ENCODE measurements around the gene TET2.

The TET2 gene

GRCh38 chr4:105236202-105236915, 89.7 kb downstream of the TET2 start:
- DNase-seq (ENCODE audit: low spot score) = no peak

- DNase-seq (ENCODE audit: low spot score) = no peak
These were observed 90.2 kb downstream of the TET2 start for GRCh38 chr4:105236916-105237311.

DNA sequence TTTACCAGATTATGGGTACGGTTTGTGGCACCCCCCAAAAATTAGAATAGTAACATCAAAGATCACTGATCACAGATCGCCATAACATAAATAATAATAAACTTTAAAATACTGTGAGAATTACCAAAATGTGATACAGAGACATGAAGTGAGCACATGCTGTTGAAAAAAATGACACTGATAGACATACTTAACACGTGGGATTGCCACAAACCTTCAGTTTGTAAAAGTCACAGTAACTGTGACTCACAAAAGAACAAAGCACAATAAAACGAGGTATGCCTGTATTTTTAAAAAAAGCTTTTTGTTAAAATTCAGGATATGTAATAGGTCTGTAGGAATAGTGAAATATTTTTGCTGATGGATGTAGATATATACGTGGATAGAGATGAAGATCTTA, 93.4 kb downstream of the TET2 start:
- no peak for DNase-seq (ENCODE audit: low spot score)

DNA sequence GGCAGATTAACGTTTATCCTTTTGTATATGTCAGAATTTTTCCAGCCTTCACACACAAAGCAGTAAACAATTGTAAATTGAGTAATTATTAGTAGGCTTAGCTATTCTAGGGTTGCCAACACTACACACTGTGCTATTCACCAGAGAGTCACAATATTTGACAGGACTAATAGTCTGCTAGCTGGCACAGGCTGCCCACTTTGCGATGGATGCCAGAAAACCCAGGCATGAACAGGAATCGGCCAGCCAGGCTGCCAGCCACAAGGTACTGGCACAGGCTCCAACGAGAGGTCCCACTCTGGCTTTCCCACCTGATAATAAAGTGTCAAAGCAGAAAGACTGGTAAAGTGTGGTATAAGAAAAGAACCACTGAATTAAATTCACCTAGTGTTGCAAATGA, 94.8 kb downstream of the TET2 start:
- no peak for DNase-seq (ENCODE audit: low spot score)

DNA sequence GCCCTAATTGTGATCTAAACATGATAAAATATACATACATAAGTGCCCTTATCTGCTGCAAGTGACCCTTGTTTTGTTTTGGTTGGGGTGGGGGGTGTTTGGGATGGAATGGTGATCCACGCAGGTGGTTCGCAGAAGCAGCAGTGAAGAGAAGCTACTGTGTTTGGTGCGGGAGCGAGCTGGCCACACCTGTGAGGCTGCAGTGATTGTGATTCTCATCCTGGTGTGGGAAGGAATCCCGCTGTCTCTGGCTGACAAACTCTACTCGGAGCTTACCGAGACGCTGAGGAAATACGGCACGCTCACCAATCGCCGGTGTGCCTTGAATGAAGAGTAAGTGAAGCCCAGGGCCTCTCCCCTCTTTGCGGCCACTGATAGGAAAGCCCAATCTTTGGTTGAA, 96.8 kb downstream of the TET2 start:
- DNase-seq (ENCODE audit: low spot score) = no peak

DNA sequence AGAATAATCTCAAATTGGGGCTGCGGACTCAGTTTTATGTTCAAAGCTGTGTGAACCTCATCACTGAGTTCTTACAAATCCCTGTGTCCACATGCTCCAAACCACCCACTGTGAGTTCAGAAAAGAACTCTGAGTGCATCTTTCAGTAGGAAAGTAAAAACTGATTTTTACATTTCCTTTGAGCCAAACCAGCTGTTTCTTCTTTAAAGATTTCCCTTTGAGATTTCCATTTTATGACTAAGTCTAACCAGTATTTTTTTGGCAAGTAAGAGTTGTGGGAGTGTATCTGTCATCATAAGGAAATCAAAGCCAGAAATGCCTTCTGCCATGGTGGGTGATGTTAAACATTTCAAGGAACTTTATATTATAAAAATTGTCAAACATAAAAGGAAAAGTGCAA, 100.0 kb downstream of the TET2 start:
- DNase-seq (ENCODE audit: low spot score) = no peak

DNA sequence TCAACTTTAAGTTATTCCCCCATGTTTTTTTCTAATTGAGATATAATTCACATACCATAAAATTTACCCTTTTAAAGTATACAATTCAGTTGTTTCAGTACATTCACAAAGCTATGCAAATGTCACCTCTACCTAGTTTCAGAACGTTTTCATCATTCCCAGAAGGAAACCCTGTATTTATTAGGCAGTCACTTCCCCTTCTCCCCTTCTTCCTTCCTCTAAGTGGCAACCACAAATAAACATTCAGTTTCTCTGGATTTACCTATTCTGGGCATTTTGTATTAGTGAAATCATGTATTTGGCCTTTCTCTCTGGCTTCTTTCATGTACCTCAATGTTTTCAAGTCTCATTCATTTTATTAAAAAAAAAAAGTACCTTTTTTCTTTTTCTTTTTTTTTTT, 101.9 kb downstream of the TET2 start:
- DNase-seq (ENCODE audit: low spot score) = no peak

DNA sequence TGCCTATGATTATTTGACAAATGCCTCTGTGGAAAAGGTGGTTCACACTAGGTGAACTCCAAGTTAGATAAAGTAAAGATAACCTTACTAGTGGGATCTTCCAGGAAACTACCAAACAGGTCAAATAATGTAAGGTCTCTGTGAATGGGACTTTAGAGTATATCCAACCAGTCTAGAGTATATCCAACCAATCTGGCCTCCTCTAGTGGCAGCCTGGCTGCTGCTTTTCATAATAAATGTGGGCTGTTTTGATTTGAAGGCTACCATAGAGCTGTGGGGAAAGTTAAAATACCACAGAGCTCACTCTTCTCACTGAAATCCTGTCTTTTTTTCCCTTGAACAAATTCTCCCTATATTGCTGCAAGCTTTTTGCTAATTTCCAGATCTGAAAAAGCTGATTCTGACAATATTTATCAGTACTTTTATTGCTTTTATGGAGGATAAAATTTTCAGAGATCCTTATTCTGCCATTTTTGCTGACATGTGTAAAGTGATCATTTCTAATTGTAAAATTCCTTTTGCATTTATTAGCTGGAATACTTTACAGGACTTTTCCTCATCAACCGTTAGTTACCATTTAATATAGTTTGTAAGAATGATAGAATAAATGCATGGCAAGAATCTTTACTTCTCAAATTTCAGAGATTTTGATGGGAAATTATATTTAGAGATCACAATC, 111.3 kb downstream of the TET2 start:
- no peak for DNase-seq (ENCODE audit: low spot score)

GRCh38 chr4:105265689-105266088, 119.0 kb downstream of the TET2 start:
- no peak for DNase-seq (ENCODE audit: low spot score)

GRCh38 chr4:105267280-105267679, 120.6 kb downstream of the TET2 start:
- no peak for DNase-seq (ENCODE audit: low spot score)

DNA sequence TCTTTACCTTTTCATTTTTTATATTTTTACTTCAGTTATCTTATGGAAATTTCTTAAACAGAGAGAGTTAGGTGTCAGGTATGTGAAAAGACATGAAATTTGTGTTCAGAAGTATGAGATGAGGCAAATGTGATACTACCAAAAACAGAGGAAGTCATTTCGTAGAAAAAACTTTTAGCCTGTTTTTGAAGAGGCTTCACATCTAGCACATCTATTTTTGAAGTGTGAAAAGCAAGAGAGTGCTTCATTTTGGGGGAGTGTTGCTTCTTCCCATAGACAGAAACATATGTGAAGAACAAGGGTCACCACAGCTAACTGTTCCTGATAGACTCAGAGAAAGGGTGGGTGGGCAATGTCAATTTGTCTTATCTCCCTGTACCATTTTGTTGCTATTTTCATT, 125.3 kb downstream of the TET2 start:
- DNase-seq (ENCODE audit: low spot score) = no peak

DNA sequence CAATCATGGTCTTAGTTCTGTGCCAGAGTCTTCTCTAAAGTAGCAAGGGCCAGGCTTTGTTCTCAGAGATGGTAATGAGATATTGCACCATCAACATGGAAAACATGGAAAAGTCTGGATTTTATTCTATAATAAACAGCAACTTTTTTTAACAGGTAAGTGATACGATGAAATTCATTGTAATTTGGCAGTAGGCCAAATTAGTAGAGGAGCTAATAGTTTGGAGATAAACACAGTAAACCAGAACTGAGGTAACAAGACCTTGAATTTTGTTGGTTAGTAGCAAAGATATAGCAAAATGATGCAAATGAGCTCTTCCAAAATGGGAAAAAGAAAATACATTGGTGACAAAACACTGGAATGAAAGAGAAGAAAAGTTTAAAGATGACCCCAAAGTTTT, 126.6 kb downstream of the TET2 start:
- DNase-seq (ENCODE audit: low spot score) = no peak

GRCh38 chr4:105274090-105274489, 127.4 kb downstream of the TET2 start:
- DNase-seq (ENCODE audit: low spot score) = no peak

DNA sequence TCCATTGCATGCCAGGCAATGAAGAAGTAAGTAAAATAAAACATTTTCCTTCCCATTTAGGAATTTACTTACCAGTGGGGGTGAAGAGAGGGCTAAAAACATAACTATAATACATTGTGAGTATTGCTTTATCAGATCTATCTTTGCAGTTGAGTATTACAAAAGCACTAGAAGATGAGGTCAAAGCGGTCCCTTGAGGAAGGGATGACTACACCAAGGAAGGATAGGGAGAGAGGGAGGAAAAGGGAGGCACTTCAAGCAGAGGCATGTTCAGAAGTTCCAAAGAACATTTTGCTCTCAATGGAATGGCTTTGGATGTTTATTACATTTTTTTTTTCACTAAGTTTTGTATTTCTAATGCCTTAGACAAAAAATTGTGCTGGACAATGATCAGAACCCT, 127.8 kb downstream of the TET2 start:
- no peak for DNase-seq (ENCODE audit: low spot score)

GRCh38 chr4:105276361-105277104, 129.9 kb downstream of the TET2 start:
- no peak for DNase-seq (ENCODE audit: low spot score)

DNA sequence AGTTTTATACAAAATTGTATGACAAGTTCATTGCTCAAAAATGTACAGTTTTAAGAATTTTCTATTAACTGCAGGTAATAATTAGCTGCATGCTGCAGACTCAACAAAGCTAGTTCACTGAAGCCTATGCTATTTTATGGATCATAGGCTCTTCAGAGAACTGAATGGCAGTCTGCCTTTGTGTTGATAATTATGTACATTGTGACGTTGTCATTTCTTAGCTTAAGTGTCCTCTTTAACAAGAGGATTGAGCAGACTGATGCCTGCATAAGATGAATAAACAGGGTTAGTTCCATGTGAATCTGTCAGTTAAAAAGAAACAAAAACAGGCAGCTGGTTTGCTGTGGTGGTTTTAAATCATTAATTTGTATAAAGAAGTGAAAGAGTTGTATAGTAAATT, 131.0 kb downstream of the TET2 start:
- DNase-seq (ENCODE audit: low spot score) = no peak

GRCh38 chr4:105279314-105279713, 132.6 kb downstream of the TET2 start:
- DNase-seq (ENCODE audit: low spot score) = no peak

- DNase-seq (ENCODE audit: low spot score) = no peak
These were observed 133.9 kb downstream of the TET2 start for GRCh38 chr4:105280338-105281123.

GRCh38 chr4:105281124-105281415, 134.4 kb downstream of the TET2 start:
- DNase-seq (ENCODE audit: low spot score) = no peak

DNA sequence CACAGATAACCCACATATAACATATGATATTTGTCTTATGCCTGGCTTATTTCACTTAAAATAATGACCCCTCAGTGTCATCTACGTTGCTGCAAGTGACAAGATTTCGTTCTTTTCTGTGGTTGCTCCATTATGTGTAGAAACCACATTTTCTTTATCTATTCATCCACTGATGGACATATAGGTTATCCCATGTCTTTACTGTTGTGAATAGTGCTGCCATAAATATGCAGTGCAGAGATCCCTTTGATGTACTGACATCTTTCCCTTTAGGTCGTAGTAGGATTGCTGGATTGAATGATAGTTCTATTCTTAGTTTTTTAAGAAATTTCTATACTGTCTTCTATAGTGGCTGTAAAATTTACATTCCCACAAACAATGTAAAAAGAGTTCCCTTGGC, 135.8 kb downstream of the TET2 start:
- DNase-seq (ENCODE audit: low spot score) = no peak

DNA sequence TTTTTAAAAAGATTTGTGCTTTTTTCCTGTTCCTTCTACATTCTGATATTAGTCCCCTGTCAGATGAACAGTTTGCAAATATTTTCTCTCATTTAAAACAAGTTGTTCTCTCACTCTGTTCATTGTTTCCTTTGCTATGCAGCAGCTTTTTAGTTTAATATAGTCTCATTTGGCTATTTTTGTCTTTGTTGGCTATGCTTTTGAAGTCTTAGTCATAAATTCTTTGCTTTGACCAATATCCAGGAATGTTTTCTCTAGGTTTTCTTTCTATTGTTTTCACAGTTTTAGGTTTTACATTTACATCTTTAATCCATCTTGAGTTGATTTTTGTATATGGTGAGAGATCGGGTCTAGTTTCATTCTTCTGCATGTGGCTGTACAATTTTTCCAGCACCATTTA, 136.8 kb downstream of the TET2 start:
- DNase-seq (ENCODE audit: low spot score) = no peak

GRCh38 chr4:105288121-105288520, 141.4 kb downstream of the TET2 start:
- no peak for DNase-seq (ENCODE audit: low spot score)

- DNase-seq (ENCODE audit: low spot score) = no peak
These were observed 145.2 kb downstream of the TET2 start for GRCh38 chr4:105291925-105292324.

All from COLO829 (cell line).